GM03348 (cell line): ENCODE data around the gene B4GAT1.

Experiments
- DNase-seq: peaks from one replicate; pipeline ENCODE4 v3.0.0; 2012; ENCODE audit warnings: low spot score

The B4GAT1 gene

DNA sequence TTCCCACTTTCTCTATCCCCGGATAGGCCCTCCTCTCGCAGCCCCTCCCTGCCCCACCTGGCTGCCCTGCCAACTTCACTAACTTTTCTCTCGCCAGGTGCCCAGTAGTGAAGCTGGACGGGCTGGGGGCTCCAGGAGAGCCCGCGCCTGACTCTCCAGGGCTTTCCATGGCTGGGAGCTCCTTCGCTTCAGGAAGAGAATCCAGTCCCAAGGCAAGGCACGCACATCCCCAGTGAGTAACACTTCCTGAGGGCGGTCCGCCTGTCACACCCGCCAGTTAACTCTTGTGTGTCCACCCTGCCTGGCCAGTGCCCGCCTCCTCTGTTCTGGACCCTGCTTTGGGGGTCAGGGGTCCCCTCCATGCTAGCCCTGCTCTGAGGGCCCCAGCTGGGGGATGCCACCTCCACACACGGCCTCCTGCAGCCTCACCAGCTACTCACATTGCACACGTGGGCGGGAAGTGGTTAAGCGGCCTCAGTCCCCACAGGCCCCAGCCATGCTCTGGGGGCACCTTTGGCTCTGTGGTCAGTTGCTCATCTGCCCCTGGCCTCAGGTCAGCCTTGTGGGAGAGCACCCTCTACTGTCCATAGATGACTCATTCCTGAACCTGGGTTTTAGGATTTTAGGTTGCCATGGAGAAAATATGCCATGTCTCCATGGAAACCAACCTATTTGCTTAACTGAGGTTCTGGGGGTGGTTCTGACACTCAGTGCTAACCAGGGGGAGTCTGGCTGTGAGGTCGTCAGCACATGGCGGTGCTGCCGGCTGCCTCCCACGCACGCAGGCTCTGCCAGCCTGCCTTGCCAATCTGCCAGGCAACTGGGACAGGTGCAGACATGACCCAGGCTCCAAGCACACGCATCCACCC, 11.0 kb downstream of the B4GAT1 start, which contains the start of gene RIN1:
Gene RIN1, minus strand, starts transcription at position 201 of the 869 bp plus-strand sequence. Its CDS starts 32 bp downstream, at position 169.
- peak; percentile 94 for DNase-seq

DNA sequence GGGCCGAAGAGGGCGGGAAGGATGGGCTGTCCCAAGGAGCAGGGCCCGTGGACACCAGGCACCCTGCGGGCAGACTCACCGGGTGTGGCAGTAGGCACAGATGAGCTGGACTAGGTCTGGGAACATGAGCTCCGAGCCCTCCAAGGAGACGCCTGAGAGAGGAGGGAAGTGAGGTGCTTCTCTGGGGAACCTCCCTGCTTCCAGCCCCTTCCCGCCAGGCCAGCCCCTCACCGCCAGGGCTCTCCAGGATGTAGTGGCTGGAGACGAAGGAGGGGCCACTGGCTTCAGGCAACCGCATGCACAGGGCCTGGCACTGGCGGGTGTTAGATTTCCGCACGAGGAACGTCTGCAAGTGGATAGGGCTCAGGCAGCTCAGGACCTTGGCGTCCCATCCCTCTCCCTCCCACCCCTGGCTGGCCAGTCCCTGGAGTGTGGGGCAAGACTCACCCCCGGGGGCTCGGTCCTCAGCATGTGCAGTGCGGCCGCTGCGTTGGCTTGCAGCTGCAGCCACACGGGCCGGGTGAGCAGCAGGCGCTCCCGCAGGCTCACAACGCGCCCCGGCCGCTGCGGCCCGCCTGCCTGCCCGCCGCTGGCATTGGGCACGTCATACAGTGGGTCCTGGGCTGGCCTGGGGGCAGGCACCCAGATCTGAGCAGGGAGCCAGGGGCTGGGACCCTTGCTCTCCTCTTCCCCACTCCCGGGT, 11.7 kb downstream of the B4GAT1 start:
- peak; percentile 68 for DNase-seq

DNA sequence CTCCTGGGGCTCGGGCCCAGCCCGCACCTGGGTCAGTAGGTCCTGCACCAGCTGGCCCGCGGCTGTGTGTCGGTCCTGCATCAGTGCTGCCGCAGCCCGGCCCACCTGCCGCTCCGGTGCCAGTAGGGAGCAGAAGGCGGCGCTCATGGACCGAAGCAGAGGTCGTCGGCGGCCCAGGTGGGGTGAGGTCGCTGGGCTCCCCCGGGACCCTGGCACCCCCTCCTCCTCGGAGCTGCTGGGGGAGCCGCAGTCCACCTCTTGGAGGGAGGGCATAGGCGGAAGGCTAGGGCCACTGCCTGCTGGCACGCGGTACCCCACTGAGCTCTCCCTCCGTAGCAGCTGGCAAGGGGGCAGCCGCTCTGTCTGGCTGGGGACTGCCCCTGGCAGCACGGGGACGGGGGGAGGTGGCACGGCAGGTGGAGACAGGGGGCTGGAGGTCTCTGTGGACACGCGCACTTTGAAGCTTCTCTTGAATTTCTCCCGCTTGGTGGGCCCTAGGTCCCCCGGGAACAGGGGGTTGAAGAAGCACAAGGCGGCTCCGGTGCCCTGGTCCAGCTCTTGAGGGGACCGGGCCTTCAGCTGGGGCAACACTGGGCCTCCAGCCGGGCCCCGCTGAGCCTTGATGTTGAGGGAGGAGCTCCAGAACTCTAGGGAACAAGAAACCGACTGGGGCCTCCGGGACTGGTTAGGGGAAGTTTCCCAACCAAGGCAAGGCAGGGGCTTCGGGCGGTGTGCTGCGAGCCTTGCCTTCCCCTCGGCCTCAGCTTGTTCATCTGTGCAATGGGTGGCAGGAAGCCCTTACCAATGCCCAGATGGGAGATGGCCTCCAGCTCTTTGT, 12.6 kb downstream of the B4GAT1 start:
- no peak for DNase-seq

DNA sequence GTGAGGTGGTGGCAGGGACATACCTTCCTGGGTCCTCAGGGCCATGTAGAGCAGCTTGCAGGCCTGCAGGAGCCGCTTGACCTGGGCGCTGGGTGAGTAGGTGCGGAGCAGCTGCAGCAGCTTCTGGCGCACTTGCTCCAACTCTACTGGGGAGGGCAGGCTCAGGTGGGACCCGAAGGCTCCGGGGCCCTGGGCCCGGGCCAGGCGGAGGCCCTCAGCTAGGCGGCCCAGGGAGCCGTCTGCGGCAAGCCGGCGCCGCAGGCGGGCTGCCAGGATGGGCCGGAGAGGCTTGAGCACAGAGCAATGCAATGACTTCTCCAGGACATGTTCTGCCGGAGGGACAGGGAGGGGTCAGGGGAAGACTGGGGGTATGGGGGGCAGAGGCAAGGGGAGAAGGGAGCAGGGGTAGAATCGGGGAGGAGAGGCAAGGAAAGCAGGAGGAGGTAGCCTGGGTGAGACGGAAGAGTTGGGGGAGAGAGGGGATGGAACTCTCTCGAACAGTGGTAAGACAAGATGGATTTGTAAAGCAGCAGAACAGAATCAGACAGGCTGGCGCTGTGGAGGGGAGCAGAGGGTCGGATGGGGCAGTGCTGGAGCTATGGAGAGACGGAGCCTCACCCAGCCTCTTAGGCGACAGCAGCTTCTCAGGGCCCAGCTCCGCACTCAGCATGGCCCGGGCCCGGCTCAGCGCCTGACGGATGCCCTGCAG, 13.4 kb downstream of the B4GAT1 start:
- no peak for DNase-seq

DNA sequence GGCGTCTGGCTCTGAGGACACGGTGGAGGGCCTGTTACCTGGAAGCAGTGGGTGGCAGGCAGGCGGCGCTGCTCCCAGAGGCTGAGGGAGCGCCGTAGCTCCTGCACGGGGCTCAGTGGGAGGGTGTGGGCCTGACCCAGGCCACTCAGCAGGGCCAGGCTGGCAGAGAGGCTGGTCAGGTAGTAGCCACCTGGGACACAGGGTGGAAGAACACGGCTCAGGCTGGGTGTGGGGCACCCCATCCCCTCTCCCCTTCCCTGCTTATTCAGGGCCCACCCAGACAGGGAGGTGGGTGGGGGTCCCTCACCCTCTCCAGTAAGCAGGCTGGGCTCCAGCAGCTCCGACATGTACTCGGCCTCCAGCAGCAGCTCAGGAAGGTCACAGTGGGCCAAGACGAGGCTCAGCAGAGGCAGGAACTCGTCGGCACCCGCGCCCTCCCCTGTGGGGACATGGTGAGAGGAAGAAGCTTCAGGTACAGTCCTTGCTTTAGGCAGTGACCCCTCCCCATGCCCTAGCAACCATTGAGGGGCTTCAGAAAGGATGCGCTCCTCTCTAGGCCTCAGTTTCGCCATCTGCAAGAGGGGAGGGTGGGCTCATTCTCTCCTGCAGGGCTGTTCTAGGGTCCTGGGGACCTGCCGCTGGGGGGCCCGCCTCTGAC, 14.1 kb downstream of the B4GAT1 start:
- no peak for DNase-seq

DNA sequence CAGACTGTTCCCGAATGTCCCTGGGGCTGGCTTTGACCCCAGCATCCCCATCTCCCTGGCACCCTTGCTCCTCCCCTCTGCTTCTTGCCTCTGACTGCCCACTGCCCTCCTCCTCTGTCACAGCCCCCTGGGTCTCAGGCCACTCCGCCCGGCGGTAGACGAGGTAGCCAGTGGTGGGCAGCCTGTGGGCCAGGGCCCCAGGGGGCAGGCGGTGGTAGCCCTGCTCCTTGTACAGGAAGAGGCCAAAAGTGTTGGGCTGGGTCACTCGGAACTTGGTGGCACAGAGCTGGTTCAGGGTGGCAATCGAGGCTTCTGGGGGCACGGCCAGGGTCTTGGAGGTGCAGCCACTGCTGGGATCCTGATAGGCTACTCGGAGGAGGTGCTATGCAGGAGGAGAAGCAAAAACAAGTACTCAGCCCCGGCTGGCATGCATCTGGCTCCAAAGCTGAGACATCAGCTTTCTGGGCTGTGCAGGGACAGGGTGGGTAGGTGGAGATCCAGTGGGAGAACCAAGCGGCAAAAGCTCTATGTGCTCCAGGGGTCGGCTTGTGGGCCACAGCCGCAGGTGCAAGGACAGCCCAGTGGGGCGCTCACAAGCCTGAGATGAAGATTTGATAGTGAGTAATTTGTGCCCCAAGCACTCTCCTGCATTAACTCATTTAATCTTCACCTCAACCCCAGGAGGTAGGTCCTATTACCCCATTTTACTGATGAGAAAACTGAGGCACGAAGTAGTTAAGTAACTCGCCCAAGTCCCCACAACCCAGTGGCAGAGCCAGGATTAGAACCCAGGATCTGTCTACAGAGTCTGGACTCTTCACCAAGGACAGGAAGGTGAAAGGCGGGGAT, 14.8 kb downstream of the B4GAT1 start:
- no peak for DNase-seq

DNA sequence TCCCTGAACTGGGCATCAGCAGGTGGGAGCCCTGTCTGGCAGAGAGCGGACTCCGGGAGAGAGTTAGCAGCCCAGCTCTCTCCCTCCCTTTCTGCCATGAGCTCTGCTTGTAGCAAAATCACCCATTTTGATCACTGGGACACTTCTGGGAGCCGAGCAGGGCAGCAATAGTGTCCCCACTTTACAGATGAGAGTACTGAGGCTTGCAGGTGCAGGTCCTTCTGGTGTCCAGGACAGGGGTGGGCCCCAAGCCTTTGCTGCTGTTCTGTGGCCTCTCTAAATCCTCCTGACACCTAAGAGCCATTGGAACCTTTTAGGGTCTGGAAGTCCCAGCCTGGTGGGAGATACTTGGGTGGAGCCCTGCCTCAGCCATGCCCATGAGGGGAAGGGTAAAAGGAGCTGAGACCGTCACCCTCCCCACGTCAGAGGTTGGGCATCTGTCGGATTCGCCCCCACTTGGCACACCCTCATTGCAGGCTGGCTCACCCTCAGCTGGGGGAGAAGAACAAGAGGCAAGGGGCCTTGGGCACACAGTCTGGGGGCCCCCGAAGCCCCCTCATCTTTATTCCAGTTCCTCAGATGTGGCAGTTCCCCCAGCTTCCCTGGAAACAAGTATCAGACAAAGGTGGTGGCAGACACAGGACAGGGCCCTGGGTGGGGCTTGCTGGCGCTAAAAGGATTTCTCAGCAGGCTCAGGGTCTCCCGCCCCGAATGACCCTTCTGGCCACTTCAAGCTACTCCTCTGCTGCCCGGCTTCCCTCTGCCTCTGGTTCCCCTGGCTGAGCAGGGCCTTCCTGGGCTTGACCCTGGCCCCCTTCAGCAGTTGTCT, 15.7 kb downstream of the B4GAT1 start:
- DNase-seq, result no peak

DNA sequence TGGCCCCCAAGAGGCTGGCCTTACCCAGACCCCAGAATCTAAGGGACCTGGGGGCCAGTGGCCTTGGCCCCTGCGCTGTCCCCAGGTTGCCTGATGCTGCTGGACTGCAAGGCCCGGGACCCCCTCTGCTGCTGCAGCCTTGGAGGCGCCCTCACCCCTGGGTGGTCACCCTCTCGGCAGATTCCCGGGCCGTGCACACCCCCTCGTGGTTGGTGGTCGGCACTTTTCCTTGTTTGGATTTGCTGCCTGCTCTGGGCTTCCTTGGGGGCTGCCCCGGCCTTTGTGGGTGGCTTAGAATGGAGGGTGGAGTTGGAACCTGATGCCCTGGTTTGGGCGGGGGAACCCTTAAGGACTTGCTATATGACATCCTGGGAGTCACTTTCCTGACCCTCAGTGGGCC, 16.5 kb downstream of the B4GAT1 start:
- DNase-seq, result no peak

DNA sequence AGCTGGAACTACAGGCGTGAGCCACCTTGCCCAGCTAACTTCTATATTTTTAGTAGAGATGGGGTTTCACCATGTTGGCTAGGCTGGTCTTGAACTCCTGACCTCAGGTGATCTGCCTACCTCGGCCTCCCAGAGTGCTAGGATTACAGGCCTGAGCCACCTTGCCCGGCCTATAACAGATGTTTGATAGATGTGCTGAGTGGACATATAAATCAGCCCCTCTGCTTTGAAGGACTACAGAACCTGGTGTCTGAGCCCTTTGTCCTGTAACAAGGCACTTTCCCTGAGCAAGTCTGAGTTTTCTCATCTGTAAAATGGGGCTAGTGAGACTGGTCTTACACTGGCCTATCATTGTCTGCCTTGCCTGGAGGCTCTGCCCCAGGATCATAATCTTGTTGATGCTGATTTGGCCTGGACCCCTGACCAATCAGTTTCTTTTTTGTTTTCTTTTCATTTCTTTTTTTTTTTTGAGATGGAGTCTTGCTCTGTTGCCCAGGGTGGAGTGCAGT, 18.2 kb downstream of the B4GAT1 start:
- DNase-seq, result no peak

DNA sequence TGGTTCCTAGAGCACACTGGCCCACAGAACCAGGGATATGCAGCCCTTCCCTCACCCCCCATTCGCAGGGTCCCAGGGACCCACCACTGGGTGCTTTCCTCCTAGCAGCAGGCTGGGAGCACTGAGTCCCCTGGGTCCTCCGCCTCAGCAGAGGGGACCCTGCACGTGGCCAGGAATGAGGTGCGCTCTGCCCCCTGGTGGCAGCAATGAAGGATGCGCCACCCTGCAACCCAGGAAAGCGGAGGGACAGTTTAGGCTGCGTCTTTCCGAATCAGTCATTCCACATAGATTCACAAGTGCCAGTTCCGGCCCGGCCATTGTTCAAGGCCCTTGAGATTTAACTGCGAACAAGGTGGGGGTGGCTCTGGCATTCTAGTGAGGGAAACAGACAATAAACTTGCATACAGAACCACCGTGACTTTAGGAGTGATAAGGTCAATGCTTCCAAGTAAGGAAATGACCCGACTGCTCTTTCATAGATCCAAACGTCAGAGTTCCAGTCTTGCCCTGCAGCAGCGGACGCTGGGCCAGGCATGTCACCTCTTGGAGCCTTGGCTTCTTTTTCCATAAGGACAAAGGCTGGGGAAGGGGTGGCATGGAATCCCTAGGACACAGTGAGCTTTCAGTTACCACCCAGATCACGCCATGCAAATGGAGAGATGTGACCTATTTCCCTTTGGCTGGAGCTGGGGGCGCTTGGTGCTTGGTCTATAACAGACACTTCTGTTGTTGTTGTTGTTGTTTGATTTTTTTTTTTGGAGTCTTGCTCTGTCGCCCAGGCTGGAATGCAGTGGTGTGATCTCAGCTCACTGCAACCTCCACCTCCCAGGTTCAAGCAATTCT, 18.9 kb downstream of the B4GAT1 start:
- DNase-seq, result peak; percentile 86

DNA sequence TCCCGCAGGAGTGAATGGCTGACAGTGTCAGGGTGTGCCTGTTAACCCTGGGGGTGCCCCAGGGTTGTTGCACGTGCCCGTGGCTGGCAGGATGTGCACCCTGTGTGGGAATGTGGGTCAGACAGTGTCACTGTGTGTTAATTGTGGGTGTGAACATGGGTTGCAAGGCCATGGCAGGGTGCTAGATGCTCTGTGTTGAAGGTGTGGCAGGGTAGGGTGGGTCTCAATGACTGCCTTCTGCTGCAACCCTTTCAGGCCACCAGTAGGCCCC, 19.5 kb downstream of the B4GAT1 start:
- no peak for DNase-seq

DNA sequence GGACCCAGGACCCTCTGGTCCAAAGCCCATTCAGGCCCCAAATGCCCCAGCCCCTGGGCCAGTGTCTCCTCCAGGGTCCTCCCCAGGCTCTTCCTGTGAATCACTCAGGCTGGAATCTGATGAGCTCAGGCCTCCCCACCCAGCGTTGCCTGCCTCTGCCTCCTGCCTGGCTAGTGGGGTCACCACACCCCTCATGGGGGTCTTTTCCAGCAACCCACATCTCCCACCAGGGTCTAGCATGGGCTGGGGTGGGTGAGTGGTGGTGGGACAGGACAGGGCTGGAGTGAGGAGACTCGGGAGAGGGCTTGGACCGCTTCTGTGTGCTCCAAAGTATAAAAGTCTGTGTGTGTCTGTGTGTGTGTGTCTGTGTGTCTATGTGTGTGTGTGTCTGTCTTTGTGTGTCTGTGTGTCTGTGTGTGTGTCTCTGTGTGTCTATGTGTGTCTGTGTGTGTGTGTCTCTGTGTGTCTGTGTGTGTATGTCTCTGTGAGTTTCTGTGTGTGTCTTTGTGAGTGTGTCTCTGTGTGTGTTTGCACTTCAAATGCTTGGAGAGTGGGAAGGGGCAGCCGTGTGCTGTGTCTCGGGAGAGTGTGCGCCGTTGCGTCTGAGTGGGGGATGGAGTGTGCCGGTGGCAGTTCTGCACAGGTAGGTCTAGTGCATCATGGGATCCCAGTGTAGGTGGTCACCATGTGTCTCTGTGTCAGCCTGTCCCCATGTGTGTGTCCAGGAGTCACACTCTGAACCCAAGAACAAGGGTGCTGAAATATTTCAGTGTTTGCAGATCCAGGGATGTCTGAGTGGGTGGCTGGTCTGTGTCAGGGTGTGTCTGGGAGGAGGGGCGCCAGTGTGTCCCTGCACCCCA, 20.0 kb downstream of the B4GAT1 start:
- peak; percentile 78 for DNase-seq

DNA sequence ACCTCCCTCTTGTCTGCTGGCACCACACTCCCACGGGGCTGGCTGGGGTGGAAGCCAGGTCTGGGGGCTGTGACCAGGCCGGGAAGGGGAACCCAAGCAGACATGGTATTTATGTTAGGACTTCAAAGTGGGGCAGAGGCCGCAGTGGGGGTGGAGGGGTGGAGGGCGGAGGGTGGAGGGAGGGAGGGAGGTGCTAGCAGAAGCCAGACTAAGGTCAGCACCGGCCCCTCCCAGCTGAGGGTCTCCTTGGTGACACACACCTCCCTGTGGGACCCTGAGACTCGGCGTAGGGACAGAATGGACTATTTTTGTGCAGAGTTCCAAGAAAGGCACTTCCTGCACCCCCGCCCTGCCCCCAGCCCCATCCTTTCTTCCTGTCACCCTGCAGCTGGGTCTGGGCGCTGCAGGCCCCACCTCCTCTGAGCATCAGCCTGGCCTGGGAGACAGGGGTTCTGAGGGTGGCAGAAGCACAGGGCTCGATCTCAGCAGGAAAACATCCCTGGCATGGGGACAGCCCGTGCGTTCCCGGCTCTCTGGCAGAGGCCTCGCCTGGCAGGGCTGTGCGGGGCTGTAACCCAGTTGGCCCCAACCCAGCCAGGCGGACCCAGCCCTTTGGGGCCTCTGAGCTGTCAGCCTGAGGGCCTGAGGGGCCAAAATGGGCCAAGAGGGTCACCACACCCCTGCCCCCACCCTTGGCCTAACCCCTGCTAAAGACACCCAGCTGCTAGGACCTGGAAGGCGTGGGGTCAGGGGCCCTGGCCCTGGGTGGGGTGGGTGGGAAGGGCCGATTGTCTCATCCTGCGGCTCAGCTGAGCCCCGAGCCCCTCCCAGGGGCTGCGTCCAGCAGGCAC, 20.9 kb downstream of the B4GAT1 start:
- peak; percentile 68 for DNase-seq

DNA sequence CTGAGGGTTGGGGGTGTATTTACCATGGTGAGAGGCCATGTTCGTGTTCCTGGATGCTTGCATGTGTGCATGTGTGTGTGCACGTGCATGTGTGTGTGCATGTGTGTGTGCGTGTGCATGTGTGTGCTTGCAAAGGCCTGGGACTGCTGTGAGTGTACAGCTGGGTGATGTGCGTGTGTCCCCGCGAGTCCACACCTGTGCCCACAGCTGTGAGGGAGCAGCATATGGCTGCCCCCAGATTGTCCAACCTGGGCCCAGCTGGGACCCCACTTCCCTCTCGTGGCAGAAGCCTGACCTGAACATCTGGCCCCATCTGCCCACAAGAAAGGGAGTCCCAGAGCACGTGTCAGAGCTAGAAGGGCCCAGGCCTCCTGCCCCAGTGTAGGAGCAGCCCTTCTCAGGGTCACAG, 22.2 kb downstream of the B4GAT1 start:
- DNase-seq, result no peak

DNA sequence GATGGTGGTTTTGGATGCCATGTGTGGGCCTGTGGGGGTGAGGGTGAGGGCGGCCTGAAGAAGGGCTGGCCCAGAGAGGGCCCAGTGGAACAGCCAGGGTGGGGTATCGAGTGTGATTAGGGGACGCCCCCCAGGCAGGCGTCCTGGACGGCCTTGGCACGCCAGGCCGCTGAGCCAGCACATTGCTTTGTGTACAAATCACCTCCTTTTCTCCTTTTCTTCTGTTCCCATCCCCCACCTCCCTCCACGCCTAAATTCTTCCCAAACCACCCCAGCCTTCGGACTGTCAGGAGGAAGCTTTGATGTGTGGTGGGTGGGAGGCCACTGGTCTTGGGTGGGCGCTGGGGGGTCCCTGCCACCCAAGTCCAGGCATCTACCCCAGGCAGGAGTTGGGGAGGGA, 22.8 kb downstream of the B4GAT1 start:
- peak; percentile 54 for DNase-seq

DNA sequence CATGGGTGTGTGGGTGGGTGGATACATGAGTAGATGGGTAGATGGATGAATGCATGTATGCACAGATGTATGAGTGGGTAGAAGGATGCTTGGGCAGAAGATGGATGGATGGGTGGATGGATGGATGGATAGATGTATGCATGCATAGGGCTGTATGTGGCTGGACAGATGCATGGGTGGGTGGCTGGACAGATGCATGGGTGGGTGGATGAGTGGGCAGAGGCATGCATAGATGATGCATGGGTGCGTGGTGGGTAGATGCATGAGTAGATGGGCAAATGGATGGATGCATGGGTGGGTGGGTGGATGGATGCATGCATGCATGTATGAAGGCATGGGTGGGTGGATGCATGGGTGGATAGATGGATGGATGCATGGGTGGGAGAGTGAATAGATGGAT, 23.7 kb downstream of the B4GAT1 start:
- no peak for DNase-seq
